Stimulated activated CD4-positive, alpha-beta T cell treated with anti-CD3 and anti-CD28 coated beads, Interleukin-2, amount 100 ng/mL, for 4 hours (primary cell): ENCODE results near the gene CCNDBP1.

Experiments
- DNase-seq: peaks from one replicate; pipeline ENCODE4 v3.0.0-alpha.2; 2020; ENCODE audit warnings: low read depth

CCNDBP1 gene

GRCh38 chr15:43246261-43246774 is 61.1 kb downstream of the CCNDBP1 start:
- no peak for DNase-seq
